Activated T-cell treated with anti-CD3 and anti-CD28 coated beads, Interleukin-2, amount 50 U/mL, for 48 hours (primary cell): ENCODE results near the gene SERPINE1.
"Not testable (repeated sequence)": the region's sequence is repeated elsewhere in the genome, so short reads cannot be mapped to it uniquely, and the experiment has no call there.

Experiments
- DNase-seq, 2 experiments: peaks; one replicate each; pipeline ENCODE4 v3.0.0-alpha.2; 2020

Gene SERPINE1

DNA sequence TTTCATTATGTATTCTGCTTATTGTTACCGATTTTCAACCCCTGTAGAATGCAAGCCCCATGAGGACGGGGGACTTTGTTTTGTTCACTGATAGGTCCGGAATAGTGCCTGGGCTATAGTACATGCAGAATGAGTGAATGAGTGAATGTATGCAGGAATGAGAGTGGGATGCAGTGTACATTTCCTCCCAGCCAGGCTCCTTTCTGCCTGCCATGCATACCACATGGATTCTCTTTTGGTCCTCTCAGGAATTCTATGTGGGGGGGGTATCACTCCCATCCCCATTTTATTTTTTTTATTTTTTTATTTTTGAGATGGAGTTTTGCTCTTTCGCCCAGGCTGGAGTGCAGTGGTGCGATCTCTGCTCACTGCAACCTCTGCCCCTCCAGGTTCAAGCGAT is 24.9 kb upstream of the SERPINE1 start:
- DNase-seq: no peak

DNA sequence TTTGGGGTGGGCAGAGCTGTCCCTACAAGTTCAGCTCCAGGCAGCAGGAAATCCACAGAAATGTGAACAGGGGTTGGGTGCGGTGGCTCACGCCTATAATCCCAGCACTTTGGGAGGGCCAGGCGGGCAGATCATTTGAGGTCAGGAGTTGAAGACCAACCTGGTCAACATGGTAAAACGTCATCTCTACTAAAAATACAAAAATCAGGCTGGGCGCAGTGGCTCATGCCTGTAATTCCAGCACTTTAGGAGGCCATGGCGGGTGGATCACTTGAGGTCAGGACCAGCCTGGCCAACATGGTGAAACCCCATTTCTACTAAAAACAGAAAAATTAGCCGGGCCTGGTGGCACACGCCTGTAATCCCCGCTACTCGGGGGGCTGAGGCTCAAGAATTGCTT is 23.2 kb upstream of the SERPINE1 start:
- DNase-seq: not testable (repeated sequence)

DNA sequence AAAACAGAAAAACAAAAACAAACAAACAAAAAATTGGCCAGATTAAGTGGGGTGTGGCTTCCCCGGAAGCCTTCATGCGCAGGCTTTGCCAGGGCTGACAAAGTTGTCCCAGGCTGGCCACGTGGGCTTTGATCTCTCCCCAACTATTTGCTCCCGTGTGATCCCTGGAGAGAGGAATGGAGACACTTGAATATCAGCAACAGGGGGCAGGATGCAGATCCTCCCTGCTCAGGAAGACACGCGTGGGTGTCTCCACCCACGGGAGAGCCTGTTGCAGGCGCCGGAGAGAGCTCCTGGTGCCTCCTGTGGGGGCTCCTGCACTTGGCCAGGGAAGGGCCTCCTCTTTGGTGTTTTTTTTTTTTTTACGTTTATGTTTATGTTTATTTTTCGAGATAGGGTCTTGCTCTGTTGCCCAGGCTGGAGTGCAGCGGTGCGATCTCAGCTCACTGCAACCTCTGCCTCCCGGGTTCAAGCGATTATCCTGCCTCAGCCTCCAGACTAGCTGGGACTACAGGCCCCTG is 22.7 kb upstream of the SERPINE1 start:
- no peak for DNase-seq

DNA sequence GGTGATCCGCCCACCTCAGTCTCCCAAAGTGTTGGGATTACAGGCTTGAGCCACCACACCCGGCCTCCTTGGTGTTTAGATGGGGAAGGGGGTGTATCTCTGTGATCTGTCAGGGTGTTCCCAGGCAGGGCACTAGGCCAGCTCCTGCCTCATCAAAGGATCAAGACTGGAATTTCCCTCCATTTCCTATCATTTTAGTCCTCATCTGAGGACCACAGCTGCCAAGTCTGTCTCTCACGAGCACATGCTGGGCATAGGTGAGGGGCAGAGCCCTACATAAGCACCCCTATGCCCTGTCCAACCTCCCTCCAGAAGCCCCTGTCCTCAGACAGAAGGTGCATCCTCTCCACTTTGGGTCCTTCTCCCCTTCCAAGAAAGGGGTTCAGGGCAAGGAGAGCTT is 22.1 kb upstream of the SERPINE1 start:
- no peak for DNase-seq

DNA sequence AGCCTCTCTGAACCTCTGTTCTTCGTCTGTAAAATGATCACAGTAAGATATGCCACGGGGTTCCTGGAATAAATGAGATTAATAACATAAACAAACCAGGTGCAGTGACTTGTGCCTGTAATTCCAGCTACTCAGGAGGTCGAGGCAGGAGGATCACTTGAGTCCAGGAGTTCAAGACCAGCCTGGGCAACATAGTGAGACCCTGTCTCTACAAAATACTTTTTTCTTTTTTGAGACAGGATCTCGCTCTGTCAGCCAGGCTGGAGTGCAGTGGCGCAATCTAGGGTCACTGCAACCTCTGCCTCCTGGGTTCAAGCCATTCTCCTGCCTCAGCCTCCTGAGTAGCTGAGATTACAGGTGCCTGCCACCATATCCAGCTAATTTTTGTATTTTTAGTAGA is 21.7 kb upstream of the SERPINE1 start:
- not testable (repeated sequence) for DNase-seq

DNA sequence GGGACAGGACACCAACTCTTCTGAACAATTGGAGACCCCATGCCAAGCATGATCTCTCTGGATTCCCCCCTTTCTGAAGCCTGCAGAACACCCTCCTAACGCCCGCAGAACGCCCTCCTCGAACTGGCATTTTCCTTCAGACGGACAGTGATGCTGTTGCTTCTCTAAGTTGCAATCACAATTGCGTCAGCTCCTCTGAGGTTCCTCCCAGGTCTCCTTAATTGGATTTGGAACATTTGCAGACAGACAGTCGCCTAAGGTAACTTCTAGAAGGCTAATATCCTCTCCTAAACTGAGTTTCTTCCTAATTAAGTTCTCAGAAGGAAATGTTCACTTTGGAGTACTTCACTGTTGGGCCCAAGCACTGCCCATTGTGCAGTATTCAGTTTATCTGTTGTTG is 20.5 kb upstream of the SERPINE1 start:
- no peak for DNase-seq

DNA sequence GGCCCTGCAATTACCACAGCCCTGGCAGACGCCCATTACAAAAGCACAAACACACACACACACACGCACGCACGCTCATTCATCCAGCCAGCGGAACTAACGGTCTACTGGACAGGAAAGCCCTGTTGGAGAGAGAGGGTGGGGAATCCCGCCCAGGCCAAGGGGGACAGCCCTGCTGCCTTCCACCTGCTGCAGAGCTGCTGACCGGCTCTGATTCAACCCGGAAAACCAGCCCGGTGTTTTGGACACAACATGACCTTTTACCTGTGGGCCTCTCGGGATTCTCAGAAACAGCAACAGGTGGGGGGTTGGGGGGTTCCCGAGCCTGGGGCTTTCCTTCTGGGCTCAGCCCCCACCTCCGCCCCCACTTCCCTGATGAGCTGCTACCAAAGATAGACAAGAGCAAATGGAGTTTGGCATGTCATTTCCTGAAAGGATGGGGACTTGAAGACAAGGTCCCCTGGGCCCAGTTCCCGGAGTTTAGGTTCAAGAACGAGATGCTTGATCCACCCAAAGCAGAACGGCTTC is 18.5 kb upstream of the SERPINE1 start:
- no peak for DNase-seq

DNA sequence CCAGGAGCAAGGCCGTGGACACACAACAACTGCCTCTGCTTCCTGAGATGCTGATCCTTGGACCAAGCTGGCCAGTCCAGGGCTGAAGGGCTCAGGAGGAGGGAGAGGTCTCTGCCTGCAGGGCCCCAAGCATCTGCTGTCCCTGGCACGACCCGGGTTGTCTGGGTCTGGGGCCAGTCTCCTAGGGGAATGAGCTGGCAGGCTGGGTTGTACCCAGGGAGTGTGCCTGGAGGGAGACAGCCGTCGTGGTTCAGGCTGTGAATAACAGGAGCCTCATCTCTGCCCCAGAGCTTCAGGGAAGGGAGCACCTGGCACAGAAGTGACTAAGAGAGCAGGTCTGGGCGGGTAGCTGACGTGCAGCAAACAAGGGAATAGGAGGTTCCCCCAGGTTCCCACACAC is 17.9 kb upstream of the SERPINE1 start:
- no peak for DNase-seq

DNA sequence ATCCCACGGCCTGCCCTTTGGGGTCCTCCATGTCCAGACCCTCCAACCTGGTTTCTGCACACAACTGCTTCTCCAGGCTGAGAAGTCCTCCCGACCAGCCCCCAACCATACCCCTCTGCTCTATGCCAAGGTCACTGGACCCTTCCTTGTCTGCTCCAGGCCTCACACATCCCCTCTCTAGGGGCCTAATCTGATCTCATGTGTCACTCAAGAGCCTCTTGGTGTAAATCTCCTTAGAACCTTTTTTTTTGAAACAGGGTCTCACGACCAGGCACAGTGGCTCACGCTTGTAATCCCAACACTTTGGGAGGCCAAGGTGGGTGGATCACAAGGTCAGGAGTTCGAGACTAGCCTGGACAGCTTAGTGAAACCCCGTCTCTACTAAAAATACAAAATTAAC is 17.5 kb upstream of the SERPINE1 start:
- no peak for DNase-seq

DNA sequence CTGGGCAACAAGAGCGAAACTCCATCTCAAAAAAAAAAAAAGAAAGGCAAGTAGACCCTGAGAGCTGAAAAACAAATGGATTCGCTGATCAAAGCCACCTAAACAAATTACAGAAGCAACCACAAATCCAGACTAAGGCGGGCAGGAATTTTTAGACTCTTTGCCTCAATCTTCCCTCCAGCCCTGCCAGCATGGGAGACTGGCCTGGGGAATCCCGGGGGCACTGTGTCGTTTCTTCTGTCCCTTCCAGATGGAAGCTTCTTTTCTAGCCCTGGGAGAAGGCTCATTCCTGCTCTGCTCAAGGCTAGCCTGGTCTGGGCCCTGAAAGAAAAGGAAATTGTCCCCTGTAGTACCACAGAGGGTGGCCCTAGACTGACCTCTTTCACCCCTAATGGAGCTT is 15.6 kb upstream of the SERPINE1 start:
- no peak for DNase-seq

DNA sequence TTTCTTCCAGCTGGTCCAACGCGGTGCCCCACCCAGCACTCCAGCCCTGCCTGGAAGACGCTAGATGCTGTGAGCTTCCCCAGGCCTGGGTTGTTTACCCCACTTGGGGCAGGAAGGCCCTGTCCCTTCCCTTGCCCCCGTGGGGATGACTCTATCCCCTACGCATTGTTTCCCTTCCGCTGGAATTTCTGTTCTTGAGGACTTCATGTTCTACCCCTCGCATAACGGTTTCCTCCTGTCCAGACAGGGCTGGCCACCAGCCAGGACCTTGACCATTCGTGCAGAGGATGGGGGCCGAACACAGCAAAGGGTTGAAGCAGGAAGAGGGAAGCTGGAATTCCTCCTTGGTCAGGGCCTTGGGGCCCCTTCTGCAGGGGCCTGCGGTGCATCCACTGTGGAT is 14.7 kb upstream of the SERPINE1 start:
- DNase-seq: no peak

DNA sequence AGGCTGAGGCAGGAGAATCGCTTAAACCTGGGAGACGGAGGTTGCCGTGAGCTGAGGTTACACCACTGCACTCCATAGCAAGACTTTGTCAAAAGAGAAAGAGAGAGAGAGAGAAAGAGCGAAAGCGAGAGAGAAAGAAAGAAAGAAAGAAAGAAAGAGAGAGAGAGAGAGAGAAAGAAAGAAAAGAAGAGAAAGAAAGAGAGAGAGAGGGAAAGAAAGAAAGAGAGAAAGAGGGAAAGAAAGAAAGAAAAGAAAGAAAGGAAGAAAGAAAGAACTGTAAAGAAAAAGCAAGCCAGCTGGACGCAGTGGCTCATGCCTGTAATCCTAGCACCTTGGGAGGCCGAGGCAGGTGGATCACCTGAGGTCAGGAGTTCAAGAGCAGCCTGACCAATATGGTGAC is 13.8 kb upstream of the SERPINE1 start:
- not testable (repeated sequence) for DNase-seq

DNA sequence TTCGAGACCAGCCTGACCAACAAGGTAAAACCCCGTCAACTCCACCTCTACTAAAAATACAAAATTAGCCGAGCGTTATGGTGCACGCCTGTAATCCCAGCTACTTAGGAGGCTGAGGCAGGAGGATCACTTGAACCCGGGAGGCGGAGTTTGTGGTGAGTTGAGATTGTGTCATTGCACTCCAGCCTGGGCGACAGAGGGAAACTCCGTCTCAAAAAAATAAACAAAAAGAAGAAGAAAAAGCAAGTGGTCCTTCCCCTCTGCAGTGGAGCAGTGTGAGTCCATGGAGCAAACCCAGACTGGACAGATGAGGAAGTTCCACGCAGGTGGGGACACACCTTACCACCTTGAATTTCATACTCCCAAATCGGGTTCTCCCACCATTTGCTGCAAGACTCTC is 13.1 kb upstream of the SERPINE1 start:
- no peak for DNase-seq

DNA sequence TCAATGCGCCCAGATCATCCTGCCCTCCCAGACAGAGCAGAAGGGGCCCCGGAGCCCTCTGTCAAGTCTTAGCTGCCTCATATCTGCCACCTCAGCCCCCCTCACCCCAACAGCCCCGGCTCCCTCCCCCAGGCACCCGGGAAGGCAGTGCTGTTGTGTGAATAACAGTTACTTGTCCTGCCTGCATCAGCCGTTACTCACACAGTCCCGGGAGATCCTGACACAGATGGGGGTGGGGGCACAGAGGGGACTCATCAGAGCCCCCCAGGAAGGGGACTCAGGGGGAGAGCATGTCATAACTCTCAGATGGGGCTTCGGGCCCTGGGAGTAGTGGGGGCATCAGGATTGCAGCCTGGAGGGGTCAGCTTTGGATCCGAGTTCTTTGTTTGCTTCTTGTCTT is 12.4 kb upstream of the SERPINE1 start:
- DNase-seq: no peak

DNA sequence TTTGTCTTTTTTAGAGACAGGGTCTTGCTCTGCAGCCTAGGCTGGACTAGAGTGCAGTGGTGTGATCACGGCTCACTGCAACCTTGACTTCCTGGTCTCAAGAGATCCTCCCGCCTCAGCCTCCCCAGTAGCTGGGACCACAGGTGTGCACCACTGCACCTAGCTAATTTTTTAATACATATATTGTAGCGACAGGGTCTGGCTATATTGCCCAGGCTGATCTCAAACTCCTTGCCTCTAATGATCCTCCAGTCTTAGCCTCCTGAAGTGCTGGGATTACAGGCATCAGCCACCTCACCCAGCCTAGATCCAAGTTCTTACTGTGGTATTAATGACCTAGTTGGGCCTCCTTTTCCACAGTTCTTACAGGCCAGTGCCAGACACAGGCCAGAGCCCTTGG is 11.7 kb upstream of the SERPINE1 start:
- no peak for DNase-seq

DNA sequence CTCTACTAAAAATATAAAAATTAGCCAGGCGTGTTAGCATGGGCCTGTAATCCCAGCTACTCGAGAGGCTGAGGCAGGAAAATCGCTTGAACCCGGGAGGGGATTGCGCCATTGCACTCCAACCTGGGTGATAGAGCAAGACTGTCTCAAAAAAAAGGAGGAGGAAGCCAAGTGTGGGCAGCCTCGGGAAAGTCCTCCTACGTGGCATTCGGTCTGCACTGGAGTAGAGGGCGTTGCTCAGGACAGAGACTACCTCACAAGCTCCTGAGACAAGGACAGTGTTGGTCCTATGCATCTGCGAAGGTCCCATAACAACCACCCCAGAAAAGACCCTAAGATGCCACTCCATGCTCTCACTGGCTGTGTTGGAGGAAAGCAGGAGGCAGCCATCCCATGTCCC is 10.0 kb upstream of the SERPINE1 start:
- no peak for DNase-seq

DNA sequence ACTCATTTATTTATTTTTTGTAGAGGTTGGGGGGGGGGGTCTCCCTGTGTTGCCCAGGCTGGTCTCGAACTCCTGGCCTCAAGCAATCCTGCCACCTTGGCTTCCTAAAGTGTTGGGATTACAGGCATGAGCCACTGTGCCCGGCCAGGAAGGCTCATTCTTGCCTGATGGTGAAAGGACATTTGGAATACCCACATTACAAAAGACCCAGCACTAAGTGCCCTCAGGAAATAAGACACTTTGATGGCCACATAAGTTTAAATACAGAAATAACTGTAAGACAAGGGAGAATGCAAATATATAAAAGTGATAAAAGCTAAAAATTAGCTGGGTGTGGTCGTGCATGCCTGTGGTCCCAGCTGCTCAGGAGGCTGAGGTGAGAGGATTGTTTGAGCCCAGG is 8.0 kb upstream of the SERPINE1 start:
- no peak for DNase-seq

DNA sequence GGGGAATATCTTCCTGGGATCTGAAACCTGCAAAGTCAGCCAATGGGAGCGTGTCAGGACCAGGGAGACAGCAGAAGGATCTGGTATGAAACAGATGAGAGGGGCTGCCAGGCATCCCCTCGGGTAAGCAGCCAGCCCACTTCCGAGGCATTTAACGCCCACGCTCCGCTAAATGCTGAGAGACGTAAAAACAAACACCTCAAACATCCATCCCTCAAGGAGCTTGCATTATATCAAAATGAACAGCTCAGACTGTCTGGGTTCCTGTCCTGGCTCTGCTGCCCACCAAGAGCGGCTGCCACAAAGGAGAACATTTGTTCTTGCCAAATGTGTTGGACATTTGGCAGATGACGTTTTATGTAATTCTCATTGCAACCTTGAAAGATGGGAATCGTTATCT is 7.0 kb upstream of the SERPINE1 start:
- no peak for DNase-seq

DNA sequence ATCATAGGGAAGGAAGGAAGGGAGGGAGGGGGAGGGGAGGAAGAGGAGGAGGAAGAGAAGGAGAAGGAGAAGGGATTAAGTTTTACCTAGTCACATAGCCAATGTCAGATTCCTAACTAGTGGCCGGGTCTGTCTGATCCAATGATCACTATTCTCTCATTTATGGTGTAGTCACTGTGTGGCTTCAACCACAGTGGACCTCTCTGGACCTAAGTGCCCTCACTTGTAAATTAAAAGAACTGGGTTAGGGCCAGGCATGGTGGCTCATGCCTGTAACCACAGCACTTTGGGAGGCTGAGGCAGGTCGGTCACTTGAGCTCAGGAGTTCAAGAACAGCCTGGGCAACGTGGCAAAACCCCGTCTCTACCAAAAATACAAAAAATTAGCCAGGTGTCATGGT is 6.6 kb upstream of the SERPINE1 start:
- no peak for DNase-seq

DNA sequence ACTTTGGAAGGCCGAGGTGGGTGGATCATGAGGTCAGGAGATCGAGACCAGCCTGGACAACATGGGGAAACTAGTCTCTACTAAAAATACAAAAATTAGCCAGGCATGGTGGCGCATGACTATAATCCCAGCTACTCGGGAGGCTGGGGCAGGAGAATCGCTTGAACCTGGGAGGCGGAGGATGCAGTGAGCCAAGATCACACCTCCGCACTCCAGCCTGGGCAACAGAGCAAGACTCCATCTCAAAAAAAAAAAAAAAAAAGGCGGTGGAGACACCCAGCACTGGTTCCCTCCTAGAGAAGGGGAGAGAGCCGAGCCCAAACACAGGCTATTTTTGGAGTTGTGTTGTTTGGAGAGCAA is 5.3 kb upstream of the SERPINE1 start:
- not testable (repeated sequence) for DNase-seq

DNA sequence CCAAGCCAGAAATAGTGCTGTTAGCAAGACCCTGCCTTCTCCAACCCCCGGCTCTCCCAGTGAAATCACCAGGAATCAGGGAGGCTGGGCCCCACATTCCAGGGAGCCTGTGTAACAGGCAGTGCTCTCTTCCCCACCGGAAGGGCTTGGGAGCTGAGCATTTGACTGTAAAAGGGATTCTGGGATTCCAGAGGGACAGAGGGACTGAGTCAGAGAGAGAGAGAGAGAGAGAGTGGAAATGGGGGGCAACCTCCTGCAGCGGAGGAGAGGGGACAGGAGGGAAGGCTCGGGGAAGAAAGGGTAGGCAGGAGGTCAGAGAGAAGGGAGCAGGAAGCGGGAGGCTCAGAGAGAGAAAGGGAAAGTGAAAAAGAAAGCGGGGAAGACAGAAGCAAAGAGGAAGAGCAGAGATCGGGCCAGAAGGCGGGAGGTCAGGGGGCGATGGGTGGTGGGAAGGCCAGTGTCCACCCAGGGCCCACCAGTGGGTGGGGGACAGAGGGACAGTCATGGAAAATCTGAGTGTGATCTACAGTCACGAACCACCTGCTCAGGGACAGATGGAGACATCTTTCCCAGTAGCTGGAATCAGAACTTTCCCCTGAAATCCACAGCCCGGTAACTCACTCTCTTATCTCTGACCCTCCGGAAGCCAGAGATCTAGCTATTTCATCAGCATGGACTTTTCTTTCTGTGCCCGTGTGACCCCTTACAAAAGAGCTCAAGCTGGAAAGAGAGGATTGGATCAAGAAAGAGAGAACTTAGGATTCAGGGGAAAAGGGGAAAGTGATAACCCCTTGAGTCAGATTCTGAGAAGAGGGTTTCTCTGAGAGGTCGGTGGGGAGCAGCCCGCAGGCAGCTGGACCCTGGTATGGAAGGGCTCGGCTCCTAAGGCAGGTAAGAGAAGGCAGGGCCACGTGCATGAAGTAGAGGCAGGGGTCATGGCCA is 4.6 kb upstream of the SERPINE1 start:
- DNase-seq: no peak

DNA sequence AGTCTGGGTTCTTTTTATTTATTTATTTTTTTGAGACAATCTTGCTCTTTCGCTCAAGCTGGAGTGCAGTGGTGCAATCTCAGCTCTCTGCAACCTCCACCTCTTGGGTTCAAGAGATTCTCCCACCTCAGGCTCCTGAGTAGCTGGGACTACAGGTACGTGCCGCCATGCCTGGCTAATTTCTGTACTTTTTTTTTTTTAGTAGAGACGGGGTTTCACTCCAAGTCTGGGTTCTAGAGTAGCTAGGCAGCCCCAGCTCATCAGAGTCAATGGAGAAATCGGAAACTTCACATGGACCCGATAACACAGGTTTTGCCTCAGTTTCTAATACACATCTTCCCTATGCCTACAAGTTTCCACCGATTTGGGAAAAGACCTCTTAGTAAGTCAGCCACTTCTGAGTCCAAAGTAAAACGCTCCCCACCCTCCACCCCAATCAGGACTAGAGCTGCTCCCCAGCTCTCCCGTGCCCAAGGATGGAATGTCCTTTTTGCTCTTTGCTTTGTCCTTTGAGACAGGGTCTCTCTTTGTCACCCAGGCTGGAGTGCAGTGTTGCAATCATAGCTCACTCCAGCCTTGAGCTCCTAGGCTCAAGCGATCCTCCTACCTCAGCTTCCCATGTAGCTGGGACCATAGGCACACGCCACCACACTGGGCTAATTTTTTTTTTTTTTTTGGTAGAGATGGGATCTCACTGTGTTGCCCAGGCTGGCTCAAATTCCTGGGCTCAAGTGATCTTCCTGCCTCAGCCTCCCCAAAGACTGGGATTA is 3.8 kb upstream of the SERPINE1 start:
- no peak for DNase-seq

DNA sequence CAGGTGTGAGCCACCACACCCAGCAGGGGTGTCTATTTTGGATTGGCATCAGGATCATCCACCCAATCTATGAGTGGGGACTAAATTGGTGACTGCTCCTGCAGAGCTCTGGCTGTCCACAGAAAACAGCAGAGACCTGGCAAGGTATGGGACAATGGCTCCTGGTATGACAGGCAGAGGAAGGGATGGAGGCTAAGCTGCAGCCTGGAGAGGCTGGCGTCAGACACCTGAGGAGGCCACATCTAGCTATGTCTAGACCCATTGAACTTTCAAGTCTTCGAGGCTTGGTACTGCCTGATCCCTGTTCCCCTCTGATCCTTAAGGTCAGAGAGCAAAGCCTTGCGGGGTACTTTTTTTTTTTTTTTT is 3.2 kb upstream of the SERPINE1 start:
- no peak for DNase-seq
